WTC11 (cell line): ENCODE results near the gene SGSH.

ENCODE experiments used
- CBFB ChIP-seq: sonication (generic); formaldehyde crosslinking; IDR thresholded peaks from 2 replicates; pipeline ENCODE4 v1.8.1; 2022; ENCODE audit warnings: mild to moderate bottlenecking, low read depth, missing genetic modification reagents
- ESRRA ChIP-seq: sonication (generic); formaldehyde crosslinking; IDR thresholded peaks from 2 replicates; pipeline ENCODE4 v1.8.1; 2022; ENCODE audit warnings: mild to moderate bottlenecking, missing genetic modification reagents, borderline replicate concordance
- FOXK1 ChIP-seq: sonication (generic); formaldehyde crosslinking; IDR thresholded peaks from 2 replicates; pipeline ENCODE4 v1.8.0; 2022; ENCODE audit warnings: mild to moderate bottlenecking, moderate library complexity, missing genetic modification reagents
- HMGA2 ChIP-seq: fragments of 250-450 bp; sonication (Bioruptor Pico); IDR thresholded peaks from 2 replicates; pipeline ENCODE4 v1.4.0; 2021; ENCODE audit warnings: mild to moderate bottlenecking, moderate library complexity
- NR1H2 ChIP-seq: sonication (generic); formaldehyde crosslinking; IDR thresholded peaks from 2 replicates; pipeline ENCODE4 v1.9.0; 2021; ENCODE audit warnings: mild to moderate bottlenecking, moderate library complexity, missing genetic modification reagents
- NR2C2 ChIP-seq: sonication (generic); formaldehyde crosslinking; IDR thresholded peaks from 2 replicates; pipeline ENCODE4 v1.8.0; 2022; ENCODE audit warnings: mild to moderate bottlenecking, missing genetic modification reagents
- RELA ChIP-seq: sonication (generic); formaldehyde crosslinking; IDR thresholded peaks from 2 replicates; pipeline ENCODE4 v1.8.1; 2022; ENCODE audit warnings: missing genetic modification reagents, mild to moderate bottlenecking, borderline replicate concordance
- ZBTB21 ChIP-seq: sonication (generic); formaldehyde crosslinking; IDR thresholded peaks from 2 replicates; pipeline ENCODE4 v1.8.1; 2023; ENCODE audit warnings: mild to moderate bottlenecking, missing genetic modification reagents, borderline replicate concordance
- TF ChIP-seq, protein P1 (sequence below): fragments of 200-600 bp; IDR thresholded peaks from 2 replicates; pipeline ENCODE4 v1.8.0; 2022; ENCODE audit warnings: antibody characterized with exemption
- TF ChIP-seq, protein P2 (sequence below): sonication (generic); formaldehyde crosslinking; IDR thresholded peaks from 2 replicates; pipeline ENCODE4 v1.8.0; 2022; ENCODE audit warnings: mild to moderate bottlenecking, missing genetic modification reagents

DNA sequence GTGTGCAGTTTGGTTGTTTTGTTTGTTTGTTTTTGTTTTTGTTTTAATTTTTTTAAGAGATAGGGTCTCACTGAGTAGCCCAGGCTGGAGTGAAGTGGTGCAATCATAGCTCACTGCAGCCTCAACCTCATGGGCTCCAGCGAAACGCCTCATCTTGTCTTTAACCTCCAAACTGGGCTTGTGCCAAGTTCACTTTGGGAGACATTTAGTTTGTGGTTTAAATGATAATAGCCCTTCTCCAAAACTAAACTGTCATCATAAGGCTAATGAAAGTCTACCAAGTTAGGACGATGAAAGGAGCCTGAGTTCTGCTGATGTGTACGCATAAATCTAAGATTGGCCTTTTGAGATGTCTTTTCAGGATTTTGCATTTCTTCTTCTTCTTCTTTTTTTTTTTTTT, 56.8 kb downstream of the SGSH start:
- TF ChIP-seq, protein P1, sequence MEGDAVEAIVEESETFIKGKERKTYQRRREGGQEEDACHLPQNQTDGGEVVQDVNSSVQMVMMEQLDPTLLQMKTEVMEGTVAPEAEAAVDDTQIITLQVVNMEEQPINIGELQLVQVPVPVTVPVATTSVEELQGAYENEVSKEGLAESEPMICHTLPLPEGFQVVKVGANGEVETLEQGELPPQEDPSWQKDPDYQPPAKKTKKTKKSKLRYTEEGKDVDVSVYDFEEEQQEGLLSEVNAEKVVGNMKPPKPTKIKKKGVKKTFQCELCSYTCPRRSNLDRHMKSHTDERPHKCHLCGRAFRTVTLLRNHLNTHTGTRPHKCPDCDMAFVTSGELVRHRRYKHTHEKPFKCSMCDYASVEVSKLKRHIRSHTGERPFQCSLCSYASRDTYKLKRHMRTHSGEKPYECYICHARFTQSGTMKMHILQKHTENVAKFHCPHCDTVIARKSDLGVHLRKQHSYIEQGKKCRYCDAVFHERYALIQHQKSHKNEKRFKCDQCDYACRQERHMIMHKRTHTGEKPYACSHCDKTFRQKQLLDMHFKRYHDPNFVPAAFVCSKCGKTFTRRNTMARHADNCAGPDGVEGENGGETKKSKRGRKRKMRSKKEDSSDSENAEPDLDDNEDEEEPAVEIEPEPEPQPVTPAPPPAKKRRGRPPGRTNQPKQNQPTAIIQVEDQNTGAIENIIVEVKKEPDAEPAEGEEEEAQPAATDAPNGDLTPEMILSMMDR: no peak
- TF ChIP-seq CBFB (CRISPR knock-in tag) (no peak), ESRRA (CRISPR knock-in tag) (no peak), RELA (no peak), ZBTB21 (no peak), FOXK1 (no peak), NR2C2 (CRISPR knock-in tag) (no peak), NR1H2 (CRISPR knock-in tag) (no peak), HMGA2 (CRISPR knock-in tag) (no peak)
- TF ChIP-seq, protein P2, sequence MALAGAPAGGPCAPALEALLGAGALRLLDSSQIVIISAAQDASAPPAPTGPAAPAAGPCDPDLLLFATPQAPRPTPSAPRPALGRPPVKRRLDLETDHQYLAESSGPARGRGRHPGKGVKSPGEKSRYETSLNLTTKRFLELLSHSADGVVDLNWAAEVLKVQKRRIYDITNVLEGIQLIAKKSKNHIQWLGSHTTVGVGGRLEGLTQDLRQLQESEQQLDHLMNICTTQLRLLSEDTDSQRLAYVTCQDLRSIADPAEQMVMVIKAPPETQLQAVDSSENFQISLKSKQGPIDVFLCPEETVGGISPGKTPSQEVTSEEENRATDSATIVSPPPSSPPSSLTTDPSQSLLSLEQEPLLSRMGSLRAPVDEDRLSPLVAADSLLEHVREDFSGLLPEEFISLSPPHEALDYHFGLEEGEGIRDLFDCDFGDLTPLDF: no peak
